ENCODE results near the gene ERBB4.

GRCh38 chr2:211963969-211964368 is 574.6 kb downstream of the ERBB4 start:
- TF ChIP-seq, protein P1, sequence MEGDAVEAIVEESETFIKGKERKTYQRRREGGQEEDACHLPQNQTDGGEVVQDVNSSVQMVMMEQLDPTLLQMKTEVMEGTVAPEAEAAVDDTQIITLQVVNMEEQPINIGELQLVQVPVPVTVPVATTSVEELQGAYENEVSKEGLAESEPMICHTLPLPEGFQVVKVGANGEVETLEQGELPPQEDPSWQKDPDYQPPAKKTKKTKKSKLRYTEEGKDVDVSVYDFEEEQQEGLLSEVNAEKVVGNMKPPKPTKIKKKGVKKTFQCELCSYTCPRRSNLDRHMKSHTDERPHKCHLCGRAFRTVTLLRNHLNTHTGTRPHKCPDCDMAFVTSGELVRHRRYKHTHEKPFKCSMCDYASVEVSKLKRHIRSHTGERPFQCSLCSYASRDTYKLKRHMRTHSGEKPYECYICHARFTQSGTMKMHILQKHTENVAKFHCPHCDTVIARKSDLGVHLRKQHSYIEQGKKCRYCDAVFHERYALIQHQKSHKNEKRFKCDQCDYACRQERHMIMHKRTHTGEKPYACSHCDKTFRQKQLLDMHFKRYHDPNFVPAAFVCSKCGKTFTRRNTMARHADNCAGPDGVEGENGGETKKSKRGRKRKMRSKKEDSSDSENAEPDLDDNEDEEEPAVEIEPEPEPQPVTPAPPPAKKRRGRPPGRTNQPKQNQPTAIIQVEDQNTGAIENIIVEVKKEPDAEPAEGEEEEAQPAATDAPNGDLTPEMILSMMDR (IDR thresholded peaks at IDR 0.05): no peak
- TF ChIP-seq POLR2A (IDR thresholded peaks at IDR 0.05) (no peak), POLR2AphosphoS5 (IDR thresholded peaks at IDR 0.05) (no peak)

Data from breast epithelium (tissue), 3 donors.